ENCODE measurements around the gene MRPL27.

The MRPL27 gene

GRCh38 chr17:50359998-50360461 lies 13.0 kb downstream of the MRPL27 start:
- no peak for DNase-seq

GRCh38 chr17:50359005-50359699 lies 13.8 kb downstream of the MRPL27 start:
- DNase-seq = no peak

- DNase-seq = no peak
These were observed 14.8 kb downstream of the MRPL27 start for GRCh38 chr17:50358177-50358576.

GRCh38 chr17:50356892-50357510 lies 16.0 kb downstream of the MRPL27 start:
- DNase-seq = no peak

GRCh38 chr17:50356418-50356817 lies 16.6 kb downstream of the MRPL27 start:
- DNase-seq = no peak

GRCh38 chr17:50355701-50356341 lies 17.2 kb downstream of the MRPL27 start:
- no peak for DNase-seq

GRCh38 chr17:50355336-50355700 lies 17.7 kb downstream of the MRPL27 start:
- DNase-seq = no peak

- no peak for DNase-seq
These were observed 18.2 kb downstream of the MRPL27 start for GRCh38 chr17:50354776-50355175.

- no peak for DNase-seq
These were observed 18.8 kb downstream of the MRPL27 start for GRCh38 chr17:50354198-50354597.

GRCh38 chr17:50353600-50354195 lies 19.3 kb downstream of the MRPL27 start:
- DNase-seq = no peak

GRCh38 chr17:50352693-50353599 lies 20.0 kb downstream of the MRPL27 start:
- no peak for DNase-seq

GRCh38 chr17:50352072-50352692 lies 20.8 kb downstream of the MRPL27 start:
- no peak for DNase-seq

- DNase-seq = no peak
These were observed 22.3 kb downstream of the MRPL27 start for GRCh38 chr17:50350733-50351132.

- DNase-seq = no peak
These were observed 23.8 kb downstream of the MRPL27 start for GRCh38 chr17:50349243-50349600.

- DNase-seq = no peak
These were observed 24.3 kb downstream of the MRPL27 start for GRCh38 chr17:50348522-50349242.

GRCh38 chr17:50347894-50348291 lies 25.1 kb downstream of the MRPL27 start:
- DNase-seq = no peak

GRCh38 chr17:50347117-50347893 lies 25.7 kb downstream of the MRPL27 start:
- no peak for DNase-seq

GRCh38 chr17:50346313-50347116 lies 26.5 kb downstream of the MRPL27 start:
- DNase-seq = peak; percentile 44 to 53

GRCh38 chr17:50345432-50346312 lies 27.3 kb downstream of the MRPL27 start, which contains the start of gene XYLT2:
XYLT2 (plus strand) TSS chr17:50346126; CDS start chr17:50346141, 15 bp downstream.
- peak; percentile 91 to 92 for DNase-seq

All from activated CD4-positive, alpha-beta T cell treated with anti-CD3 and anti-CD28 coated beads for 4 hours (primary cell).